Tongue (tissue), 2 donors: ENCODE results near the gene GRB2. TPM values are rescaled to one million over a fixed set of nuclear protein-coding genes. Genes with fewer than 3 reads are reported as not detected.
"Not testable (repeated sequence)": the region's sequence is repeated elsewhere in the genome, so short reads cannot be mapped to it uniquely, and the experiment has no call there.

Experiments
- DNase-seq: peaks from one replicate; pipeline ENCODE4 v3.0.0-alpha.2; 2015
- total RNA-seq: library from RNA; depleted of rRNA; stranded (reverse); fragments of >200 nt; gene quantifications from one replicate; pipeline ENCODE4 v1.2.3, GENCODE V29; 2014

GRB2 gene
- total RNA-seq, 1 donor from 2014 or later, result 99.6 TPM

DNA sequence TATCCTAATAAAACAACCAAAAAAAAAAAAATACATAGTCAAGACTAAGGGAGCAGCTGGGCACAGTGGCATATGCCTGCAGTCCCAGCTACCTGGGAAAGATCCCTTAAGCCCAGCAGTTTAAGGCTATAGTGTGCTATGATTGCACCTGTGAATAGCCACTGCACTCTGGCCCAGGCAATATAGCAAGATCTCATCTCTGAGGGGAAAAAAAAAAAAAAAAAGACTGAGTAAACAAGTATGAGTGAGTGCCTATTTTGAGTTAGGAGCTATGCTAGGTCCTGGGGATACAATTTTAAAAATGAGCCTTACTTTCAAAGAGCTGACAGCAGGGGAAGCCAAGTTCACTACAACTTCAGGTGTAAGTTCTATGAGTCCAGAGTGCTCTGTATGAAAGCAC, 55.4 kb downstream of the GRB2 start:
- no peak for DNase-seq

- DNase-seq, result no peak
These were observed 55.9 kb downstream of the GRB2 start for GRCh38 chr17:75349589-75349988.

DNA sequence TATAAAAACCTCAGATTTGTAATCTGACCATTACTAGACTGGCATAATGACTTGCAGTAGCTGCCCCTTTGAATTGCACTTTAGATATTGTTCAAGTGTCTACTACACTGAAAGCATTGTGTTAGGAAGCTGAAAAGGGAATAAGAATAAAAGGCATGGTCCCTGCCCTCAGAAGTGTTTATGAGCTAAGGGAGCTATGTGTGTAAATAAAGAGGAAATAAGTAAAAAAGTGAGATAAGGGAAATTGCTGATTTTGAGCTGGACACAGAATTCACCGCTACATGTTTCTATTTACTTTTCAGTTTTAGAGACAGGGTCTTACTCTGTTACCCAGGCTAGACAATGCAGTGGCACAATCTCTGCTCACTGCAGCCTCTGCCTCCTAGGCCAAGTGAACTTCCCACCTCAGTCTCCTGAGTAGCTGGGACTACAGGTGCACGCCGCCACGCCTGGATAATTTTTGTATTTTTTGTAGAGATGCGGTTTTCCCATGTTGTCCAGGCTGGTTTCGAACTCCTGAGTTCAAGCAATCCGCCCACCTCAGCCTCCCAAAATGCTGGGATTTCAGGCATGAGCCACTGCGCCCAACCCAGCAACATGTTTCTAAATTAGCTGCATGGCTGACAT, 57.0 kb downstream of the GRB2 start:
- DNase-seq, result no peak

DNA sequence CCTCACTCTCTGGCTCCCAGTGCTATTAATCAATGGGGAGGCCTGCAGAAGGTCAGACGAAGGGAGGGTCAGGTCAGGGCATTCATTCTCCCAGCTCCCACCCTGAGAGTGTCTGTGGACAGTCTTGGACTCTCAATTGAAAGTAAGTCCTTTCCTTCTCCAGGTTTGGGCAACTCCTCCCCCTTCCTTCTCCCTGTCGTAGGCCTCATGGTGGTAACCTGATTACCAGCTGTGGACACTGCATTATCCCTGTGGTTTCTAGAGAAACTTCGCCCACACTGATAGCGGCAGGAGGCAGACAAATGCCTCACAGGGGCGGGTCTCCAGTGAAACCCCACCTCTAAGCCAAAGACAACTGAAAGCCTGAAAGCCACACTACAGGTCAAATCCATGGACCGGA, 58.6 kb downstream of the GRB2 start:
- DNase-seq, result peak; percentile 26

DNA sequence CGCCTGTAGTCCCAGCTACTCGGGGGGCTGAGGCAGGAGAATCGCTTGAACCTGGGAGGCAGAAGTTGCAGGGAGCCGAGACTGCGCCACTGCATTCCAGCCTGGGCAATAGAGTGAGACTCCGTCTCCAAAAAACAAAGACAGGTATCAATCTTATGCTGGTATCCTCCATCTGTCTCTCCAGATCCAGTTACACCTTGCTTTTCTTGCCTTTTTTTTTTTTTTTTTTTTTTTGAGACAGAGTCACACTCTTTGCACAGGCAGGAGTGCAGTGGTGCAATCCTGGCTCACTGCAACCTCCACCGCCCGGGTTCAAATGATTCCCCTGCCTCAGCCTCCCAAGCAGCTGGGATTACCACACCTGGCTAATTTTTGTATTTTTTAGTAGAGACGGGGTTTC, 59.1 kb downstream of the GRB2 start:
- not testable (repeated sequence) for DNase-seq

- no peak for DNase-seq
These were observed 59.8 kb downstream of the GRB2 start for GRCh38 chr17:75345514-75346167.

- peak; percentile 63 for DNase-seq
These were observed 60.8 kb downstream of the GRB2 start for GRCh38 chr17:75344666-75345065.

DNA sequence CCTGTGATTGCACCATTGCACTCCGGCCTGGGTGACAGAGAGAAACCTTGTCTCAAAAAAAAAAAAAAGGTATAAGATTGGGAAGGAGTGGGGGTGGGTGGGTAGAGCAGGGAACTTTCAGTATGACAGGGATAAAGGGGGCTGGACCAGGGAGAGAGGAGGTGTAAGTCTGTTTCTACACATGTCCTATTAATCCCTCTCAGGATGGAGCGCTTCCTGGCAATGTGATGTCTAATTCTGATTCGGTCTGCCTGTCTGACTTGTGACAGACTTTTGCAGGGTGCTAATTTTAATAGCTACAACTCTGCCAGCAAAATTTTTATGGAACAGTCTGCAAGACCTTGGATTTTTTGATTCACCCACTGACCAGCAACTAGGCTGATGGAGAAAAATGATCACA, 62.5 kb downstream of the GRB2 start:
- DNase-seq, result no peak

GRCh38 chr17:75341784-75342486, 63.5 kb downstream of the GRB2 start:
- DNase-seq, result no peak

DNA sequence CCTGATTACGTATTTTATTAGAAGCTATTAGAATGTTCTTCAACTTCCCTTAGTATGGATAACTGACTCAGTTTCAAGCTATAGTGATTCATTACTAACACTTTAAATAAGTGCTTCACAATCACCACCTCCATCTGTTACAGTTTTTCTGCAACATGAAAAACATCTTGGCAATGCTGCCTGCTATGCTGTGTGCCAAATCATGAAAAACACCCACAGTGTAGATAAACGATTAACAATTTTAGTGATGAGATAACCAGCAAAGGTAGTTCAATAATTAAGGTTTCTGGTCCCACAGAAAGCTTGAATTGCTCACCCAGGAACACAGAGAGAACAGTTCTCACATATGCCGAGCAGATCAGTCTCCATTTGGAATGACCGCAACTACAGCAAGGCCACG, 64.8 kb downstream of the GRB2 start:
- no peak for DNase-seq

- no peak for DNase-seq
These were observed 65.5 kb downstream of the GRB2 start for GRCh38 chr17:75339971-75340370.

- DNase-seq, result no peak
These were observed 67.1 kb downstream of the GRB2 start for GRCh38 chr17:75338335-75338734.

DNA sequence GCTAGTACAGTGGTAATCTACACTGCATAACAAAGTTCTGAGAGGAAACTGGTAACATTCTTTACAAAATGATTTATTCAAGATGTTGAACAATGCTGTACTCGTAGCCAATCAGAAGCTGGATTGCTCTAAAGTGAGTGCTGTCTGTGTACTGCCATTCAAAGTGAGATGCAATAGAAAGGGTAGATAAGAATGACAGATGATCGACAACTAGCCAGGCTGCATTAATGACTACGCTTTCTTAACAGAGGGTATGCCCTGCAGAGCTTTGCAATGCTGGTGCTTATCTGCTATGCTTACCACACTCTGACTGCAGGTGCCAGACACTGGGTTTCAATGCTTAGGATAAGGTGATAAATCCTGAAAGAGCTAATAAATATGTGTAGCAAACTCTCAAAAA, 70.2 kb downstream of the GRB2 start:
- DNase-seq, result no peak

DNA sequence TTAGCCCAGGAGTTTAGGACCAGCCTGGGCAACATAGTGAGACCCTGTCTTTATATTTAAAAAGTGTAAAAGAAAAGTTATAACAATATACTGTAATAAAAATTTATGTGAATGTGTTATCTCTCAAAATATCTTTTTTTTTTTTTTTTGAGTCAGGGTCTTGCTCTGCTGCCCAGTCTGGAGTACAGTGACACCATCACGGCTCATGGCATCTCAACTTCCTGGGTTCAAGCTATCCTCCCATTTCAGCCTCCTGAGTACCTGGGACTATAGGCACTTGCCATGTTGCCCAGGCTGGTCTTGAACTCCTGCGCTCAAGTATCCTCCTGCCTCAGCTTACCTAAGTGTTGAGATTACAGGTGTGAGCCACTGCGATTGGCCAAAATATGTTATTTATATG, 70.8 kb downstream of the GRB2 start:
- DNase-seq, result no peak

- no peak for DNase-seq
These were observed 73.8 kb downstream of the GRB2 start for GRCh38 chr17:75331671-75332070.

GRCh38 chr17:75327757-75328156, 77.7 kb downstream of the GRB2 start:
- no peak for DNase-seq

DNA sequence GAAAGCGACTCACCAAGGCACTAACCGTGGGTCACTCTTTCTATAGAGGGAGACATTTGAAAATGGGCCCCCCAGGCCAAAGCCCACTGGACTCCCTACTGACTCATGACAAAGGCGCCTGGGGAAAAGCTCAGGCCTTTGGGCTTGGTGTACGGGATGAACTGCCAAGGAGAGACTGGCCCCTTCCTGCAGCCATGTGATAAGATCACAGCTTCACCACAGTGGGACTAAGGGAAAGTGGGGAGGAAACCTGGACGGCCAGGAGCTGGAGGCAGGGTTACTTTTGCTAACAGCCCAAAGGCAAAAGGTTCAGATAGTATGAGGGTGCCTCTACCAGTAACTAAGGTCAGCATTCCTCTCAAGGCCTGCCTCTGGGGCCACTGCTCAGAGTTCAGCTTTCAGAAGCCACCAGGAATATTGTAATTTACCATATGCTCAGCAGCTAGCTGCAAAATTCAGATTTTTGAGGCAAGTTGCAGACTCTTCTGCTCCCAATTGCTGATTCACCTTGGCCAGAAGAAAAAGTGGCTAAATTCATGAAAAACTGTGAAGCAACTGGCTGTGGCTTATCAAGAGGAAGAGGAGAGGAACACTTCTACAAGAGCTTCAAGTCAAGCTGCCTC, 79.1 kb downstream of the GRB2 start:
- no peak for DNase-seq

DNA sequence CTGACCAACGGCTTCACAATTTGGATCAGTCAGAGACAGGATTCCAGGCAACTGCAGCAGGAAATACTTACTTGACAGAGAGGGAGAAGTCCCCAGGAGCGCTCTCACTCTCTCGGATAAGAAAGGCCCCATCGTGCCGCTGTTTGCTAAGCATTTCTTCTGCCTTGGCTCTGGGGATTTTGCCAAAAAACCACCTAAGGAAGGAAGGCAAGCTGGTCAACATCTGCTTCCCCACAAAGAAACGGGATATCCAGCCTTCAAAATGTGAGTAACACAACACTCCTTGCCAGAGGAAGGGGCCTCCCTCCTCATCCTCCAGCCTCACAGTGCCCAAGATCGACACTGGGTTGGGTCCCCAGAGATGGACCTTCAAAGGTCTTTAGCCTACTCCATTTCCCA, 79.7 kb downstream of the GRB2 start:
- peak; percentile 26 for DNase-seq

DNA sequence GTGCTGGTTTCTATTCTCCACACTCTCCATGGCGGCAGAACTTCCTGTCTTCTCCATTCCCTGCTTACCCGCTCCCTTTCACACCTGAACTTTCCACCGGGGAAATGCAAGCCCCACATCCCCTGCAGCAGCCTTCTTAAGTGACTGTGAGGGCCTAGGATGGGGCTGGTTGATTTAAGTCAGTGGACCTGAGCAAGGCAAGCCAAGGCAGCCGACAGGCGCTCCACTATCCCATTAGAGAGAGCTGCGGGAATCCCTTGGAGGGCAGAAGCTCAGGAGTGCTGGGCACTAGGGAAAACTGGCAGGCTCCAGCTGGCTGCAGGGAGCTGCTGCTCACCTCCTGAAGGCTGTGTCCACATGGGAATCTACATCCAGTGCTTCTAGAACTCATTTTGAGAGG, 80.1 kb downstream of the GRB2 start:
- DNase-seq, result no peak

- no peak for DNase-seq
These were observed 84.0 kb downstream of the GRB2 start for GRCh38 chr17:75321506-75321905.

DNA sequence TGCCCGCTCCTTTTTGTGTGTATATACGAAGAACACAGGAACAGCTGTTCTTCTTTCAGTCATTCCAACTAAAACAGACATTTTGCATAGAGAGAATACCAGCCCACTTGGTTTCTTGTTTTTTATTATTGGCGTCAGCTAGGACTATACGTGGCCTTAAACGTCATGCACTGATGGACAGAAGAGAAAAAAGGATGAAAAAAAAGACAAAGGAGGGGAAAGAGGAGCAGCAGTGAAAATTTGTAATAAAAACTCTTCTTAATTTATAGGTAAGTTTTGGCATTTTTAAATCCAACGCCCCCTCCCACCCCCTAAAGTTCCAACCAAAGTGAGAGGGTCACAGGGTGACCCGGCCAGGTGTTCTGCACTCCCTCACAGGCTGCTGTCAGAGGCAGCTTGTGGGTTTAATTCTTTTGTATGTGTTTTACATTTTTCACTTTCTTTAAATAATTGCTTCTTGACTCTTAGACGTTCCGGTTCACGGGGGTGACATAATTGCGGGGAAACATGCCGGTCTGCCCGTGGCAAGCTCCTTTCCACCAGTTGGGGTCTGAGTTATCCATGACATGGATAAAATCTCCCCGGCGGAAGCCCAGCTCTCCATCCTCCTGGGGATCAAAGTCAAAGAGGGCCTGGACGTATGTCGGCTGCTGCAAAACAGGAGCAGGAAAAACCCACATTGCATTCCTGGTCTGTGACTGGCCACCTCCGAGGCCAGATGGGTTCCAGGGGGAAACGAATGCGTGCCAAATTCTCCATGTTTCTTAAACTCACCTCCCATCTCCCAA, 85.4 kb downstream of the GRB2 start:
- DNase-seq, result no peak

DNA sequence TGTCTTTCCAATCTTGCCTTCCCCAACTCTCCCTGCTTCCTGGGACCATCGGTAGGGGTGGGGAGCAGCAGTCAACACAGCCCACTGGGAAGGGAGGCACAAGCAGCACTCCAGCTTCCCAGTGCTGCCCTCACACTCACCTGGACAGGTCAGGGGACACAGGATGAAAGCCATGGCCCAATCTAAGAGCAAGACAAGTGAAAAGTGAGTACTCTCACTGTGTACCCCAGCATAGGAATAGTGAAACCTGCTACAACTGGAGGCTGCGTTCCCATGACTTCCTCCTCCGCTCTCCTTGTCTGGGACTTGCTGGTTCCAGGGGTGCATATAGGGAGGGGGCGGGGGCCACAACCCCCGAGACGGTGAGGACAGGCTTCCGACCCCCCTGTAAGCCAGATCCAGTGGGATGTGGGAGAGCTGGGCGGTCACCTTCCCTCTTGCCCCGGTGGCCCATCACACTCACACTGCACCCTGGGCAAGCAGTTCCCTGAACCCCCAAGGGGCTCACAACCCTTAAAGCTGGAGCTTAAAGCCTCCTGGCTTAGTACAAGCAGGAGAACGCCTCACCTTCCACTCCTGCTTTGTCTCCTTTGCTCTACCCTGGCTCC, 86.8 kb downstream of the GRB2 start:
- DNase-seq, result no peak
